ENCODE measurements around the gene APOL4.
"Not testable (repeated sequence)": the region's sequence is repeated elsewhere in the genome, so short reads cannot be mapped to it uniquely, and the experiment has no call there.

- TF ChIP-seq CTCF (IDR thresholded peaks at IDR 0.05); GABPB1 (CRISPR knock-in tag; IDR thresholded peaks at IDR 0.05); NR2C2 (CRISPR knock-in tag; IDR thresholded peaks at IDR 0.05); KAT7 (CRISPR knock-in tag; IDR thresholded peaks at IDR 0.05; ENCODE audit: borderline replicate concordance): not testable (repeated sequence)
- TF ChIP-seq, protein P1, sequence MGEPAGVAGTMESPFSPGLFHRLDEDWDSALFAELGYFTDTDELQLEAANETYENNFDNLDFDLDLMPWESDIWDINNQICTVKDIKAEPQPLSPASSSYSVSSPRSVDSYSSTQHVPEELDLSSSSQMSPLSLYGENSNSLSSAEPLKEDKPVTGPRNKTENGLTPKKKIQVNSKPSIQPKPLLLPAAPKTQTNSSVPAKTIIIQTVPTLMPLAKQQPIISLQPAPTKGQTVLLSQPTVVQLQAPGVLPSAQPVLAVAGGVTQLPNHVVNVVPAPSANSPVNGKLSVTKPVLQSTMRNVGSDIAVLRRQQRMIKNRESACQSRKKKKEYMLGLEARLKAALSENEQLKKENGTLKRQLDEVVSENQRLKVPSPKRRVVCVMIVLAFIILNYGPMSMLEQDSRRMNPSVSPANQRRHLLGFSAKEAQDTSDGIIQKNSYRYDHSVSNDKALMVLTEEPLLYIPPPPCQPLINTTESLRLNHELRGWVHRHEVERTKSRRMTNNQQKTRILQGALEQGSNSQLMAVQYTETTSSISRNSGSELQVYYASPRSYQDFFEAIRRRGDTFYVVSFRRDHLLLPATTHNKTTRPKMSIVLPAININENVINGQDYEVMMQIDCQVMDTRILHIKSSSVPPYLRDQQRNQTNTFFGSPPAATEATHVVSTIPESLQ (CRISPR knock-in tag; IDR thresholded peaks at IDR 0.05), result not testable (repeated sequence)
These were observed 29.4 kb upstream of the APOL4 start for GRCh38 chr22:36231051-36231450.

Data from WTC11 (cell line).